Mesendoderm (in vitro differentiated cells): ENCODE data around the gene CYP26B1.

Source experiments
- DNase-seq: peaks from one replicate; pipeline ENCODE4 v3.0.0; 2013
- H2AK5ac ChIP-seq: 2 replicates; pipeline ENCODE4 v1.6.1; 2013; ENCODE audit warnings: low read length, inconsistent platforms
- H2BK120ac ChIP-seq: 2 replicates; pipeline ENCODE4 v1.6.1; 2013; ENCODE audit warnings: low read depth, mild to moderate bottlenecking, low read length, moderate library complexity, mixed read lengths
- H2BK15ac ChIP-seq: replicated peaks from 2 replicates; pipeline ENCODE4 v1.6.1; 2013; ENCODE audit warnings: low read depth, mild to moderate bottlenecking, moderate library complexity
- H2BK5ac ChIP-seq: 2 replicates; pipeline ENCODE4 v1.6.1; 2013; ENCODE audit warnings: low read length, inconsistent platforms
- H3K18ac ChIP-seq: 2 replicates; pipeline ENCODE4 v1.6.1; 2013; ENCODE audit warnings: mild to moderate bottlenecking, low read length, mixed read lengths
- H3K23ac ChIP-seq: one replicate; pipeline ENCODE4 v1.6.1; 2013; ENCODE audit warnings: low read length
- H3K27ac ChIP-seq: 2 replicates; pipeline ENCODE4 v1.5.1; 2013; ENCODE audit warnings: low read depth, mild to moderate bottlenecking, inconsistent platforms, low read length, moderate library complexity
- H3K27me3 ChIP-seq: 2 replicates; pipeline ENCODE4 v1.6.1; 2013; ENCODE audit warnings: low read length, control low read depth, mild to moderate bottlenecking, inconsistent platforms; ENCODE audit not compliant: insufficient read depth, poor library complexity
- H3K36me3 ChIP-seq: 2 replicates; pipeline ENCODE4 v1.6.1; 2013; ENCODE audit warnings: low read length, inconsistent platforms; ENCODE audit not compliant: control insufficient read depth, insufficient read depth
- H3K4ac ChIP-seq: one replicate; pipeline ENCODE4 v1.6.1; 2013; ENCODE audit warnings: low read depth, mild to moderate bottlenecking, low read length, moderate library complexity
- H3K4me1 ChIP-seq: 2 replicates; pipeline ENCODE4 v1.6.1; 2013; ENCODE audit warnings: low read depth, low read length, inconsistent platforms; ENCODE audit not compliant: control insufficient read depth
- H3K4me2 ChIP-seq: 2 replicates; pipeline ENCODE4 v1.6.1; 2013; ENCODE audit warnings: low read length
- H3K4me3 ChIP-seq: 2 replicates; pipeline ENCODE4 v1.5.1; 2013; ENCODE audit warnings: mild to moderate bottlenecking, low read length
- H3K56ac ChIP-seq: one replicate; pipeline ENCODE4 v1.6.1; 2013; ENCODE audit warnings: low read length
- H3K79me1 ChIP-seq: 2 replicates; pipeline ENCODE4 v1.6.1; 2013; ENCODE audit warnings: low read length, inconsistent platforms
- H3K79me2 ChIP-seq: 2 replicates; pipeline ENCODE4 v1.6.1; 2013; ENCODE audit warnings: mild to moderate bottlenecking, low read length; ENCODE audit not compliant: control insufficient read depth, insufficient read depth
- H3K9ac ChIP-seq: 2 replicates; pipeline ENCODE4 v1.6.1; 2013; ENCODE audit warnings: low read length, inconsistent platforms
- H4K5ac ChIP-seq: one replicate; pipeline ENCODE4 v1.6.1; 2013; ENCODE audit warnings: low read length
- H4K8ac ChIP-seq: one replicate; pipeline ENCODE4 v1.6.1; 2013; ENCODE audit warnings: low read depth, mild to moderate bottlenecking, control low read depth, low read length, moderate library complexity
- WGBS: extraction: QIAGEN DNeasy Blood & Tissue Kit; methylation state at CpG from one replicate; pipeline ENCODE4 v1.1.7; 2013; ENCODE audit warnings: low lambda C conversion rate, missing lambda C conversion rate; ENCODE audit not compliant: insufficient coverage; ENCODE audit errors: extremely low coverage; 5-methylcytosine and 5-hydroxymethylcytosine counted together

The CYP26B1 gene

DNA sequence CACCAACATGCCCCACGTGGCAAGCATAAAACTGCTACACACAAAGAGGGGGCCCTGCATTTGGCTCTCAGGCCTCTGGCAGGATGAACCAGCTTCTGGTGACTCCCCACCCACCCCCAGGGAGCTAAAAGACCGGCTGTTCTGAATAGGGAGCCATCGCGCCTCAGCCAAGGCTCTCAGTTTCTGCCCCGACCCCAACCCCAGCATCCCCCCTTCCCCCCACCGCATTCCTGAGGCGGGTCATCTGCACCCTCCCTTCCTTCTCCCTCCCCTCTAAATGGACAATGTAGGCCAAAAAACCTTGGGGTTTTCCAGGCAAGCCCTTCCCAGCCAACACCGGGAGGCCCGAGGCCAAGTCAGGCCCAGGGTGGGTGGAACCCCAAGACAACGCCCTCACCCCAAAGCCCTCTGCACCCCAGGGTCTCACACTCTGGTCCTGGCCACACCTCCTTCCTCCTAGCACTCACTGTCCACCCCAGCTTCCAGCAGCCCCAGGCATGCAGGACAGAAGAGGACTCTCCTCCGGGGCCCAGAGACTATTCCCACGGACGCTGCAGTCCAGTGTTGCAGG is 5.7 kb downstream of the CYP26B1 start:
- no CpG with 5 or more reads among the region's 13 CpGs for WGBS
- Histone ChIP-seq H3K79me1 (no peaks in the 10 kb centered on the region), H3K56ac (no peak overlapping the region), H2BK15ac (no peak overlapping the region), H3K23ac (no peak overlapping the region), H3K4me3 (no peak overlapping the region), H3K4me2 (no peak overlapping the region), H3K18ac (no peak overlapping the region), H3K9ac (no peak overlapping the region), H3K4ac (no peak overlapping the region), H3K4me1 (peaks cover 2% of the 10 kb centered on the region), H4K5ac (no peak overlapping the region), H3K36me3 (no peaks in the 10 kb centered on the region), H3K27me3 (peaks cover 32% of the 10 kb centered on the region), H3K27ac (no peak overlapping the region), H2BK5ac (no peak overlapping the region), H2BK120ac (no peak overlapping the region), H3K79me2 (no peaks in the 10 kb centered on the region), H4K8ac (no peak overlapping the region), H2AK5ac (no peak overlapping the region)
- DNase-seq = no peak

DNA sequence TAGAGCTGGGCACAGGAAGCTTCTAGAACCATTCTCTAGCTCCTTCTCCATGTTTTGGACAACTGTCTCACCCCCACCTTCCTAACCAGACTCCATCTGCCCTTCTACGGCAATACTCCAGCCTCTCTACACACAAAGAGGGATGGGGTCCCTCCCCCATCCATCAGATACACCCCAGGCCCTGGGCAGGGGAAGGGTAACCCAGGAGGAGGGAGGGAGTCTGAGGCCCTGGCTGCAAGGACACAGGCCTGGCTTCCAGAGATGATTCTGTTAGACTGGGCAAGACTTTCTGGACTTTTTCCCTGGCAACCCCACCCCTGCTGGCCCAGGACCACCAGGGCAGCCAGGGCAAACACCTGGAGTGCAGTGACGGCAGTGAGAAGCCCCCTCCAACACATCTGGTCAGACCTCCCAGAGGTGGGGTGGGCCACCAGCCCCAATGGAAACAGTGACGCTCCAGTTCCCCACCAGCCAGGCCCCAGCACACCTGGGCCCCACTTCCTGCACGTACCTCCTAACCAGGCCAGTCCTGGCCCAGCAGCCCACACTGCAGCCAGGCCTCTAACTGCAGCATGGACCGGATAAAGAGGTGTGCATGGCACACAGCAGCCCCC is 6.5 kb downstream of the CYP26B1 start:
- Histone ChIP-seq H2BK5ac (no peak overlapping the region), H3K79me2 (no peaks in the 10 kb centered on the region), H3K18ac (no peak overlapping the region), H3K23ac (no peak overlapping the region), H2BK15ac (no peak overlapping the region), H3K4me1 (peaks cover 2% of the 10 kb centered on the region), H2AK5ac (no peak overlapping the region), H3K4ac (no peak overlapping the region), H3K27me3 (peaks cover 24% of the 10 kb centered on the region), H3K27ac (no peak overlapping the region), H3K9ac (no peak overlapping the region), H3K4me2 (no peak overlapping the region), H3K36me3 (no peaks in the 10 kb centered on the region), H4K8ac (no peak overlapping the region), H2BK120ac (no peak overlapping the region), H4K5ac (no peak overlapping the region), H3K79me1 (no peaks in the 10 kb centered on the region), H3K4me3 (no peak overlapping the region), H3K56ac (no peak overlapping the region)
- DNase-seq = no peak
- no CpG with 5 or more reads among the region's 5 CpGs for WGBS

DNA sequence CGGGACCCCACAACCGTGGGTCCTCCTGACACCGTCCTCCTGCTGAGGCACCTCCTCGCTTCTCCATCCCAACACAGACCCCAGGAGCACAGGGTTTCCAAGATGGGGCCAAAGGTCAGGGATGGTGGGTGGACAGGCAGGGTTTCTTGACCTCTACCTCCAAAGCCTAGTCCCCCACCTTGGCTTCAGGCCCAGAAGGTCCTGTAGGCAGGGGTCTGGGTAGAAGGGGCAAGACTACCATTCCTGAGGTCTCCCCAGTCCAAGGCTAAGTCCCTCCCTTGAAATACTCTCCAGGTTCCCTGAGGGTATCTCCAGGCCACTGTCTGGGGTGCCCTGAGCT is 7.1 kb downstream of the CYP26B1 start:
- Histone ChIP-seq H3K79me1 (no peaks in the 10 kb centered on the region), H3K27me3 (peaks cover 20% of the 10 kb centered on the region), H3K4me3 (no peak overlapping the region), H2BK5ac (no peak overlapping the region), H3K36me3 (no peaks in the 10 kb centered on the region), H4K5ac (no peak overlapping the region), H2BK120ac (no peak overlapping the region), H4K8ac (no peak overlapping the region), H3K4me2 (no peak overlapping the region), H3K27ac (no peak overlapping the region), H3K18ac (no peak overlapping the region), H2AK5ac (no peak overlapping the region), H3K79me2 (no peaks in the 10 kb centered on the region), H3K9ac (no peak overlapping the region), H3K4ac (no peak overlapping the region), H3K4me1 (peaks cover 2% of the 10 kb centered on the region), H3K56ac (no peak overlapping the region), H2BK15ac (no peak overlapping the region), H3K23ac (no peak overlapping the region)
- no peak for DNase-seq
- WGBS = no CpG with 5 or more reads among the region's 4 CpGs

DNA sequence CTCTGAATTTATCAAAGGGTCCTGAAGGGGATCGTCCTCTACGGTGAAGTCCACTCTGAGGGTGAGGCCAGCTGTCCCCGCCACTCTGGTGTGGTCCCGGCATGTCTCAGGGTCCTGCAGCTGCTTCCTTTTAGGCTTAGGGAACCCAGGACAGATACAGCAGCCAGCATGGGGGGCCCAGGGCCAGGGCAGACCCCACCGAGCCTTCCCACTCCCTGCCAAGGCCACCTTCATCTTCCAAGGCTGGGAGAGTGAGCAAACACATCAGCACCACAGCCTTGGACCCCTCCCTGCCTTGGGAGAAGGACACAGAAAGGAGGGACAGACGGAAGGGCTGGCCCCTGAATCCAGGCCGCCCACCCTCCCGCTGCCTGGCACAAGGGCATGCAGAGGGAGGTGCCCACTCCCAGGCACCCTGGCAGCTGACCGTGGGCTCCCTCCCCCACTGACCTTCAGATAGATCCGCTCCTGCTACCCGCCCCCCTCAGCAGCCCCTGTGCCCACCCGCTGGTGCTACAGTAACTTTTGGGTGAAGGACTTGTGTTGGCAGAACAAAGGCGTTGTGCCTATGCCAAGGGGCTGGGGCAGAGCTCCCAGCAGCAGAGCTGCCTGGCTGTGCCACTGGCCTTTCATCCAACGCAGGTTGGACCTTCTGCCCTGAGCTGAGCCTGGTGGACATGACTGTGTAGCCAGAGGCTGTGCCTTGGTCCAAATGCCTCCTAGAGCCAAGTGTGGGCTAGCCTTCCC is 7.6 kb downstream of the CYP26B1 start:
- peaks cover 20% of the 10 kb centered on the region for H3K27me3 ChIP-seq
- H3K23ac ChIP-seq = no peak overlapping the region
- H2BK5ac ChIP-seq = no peak overlapping the region
- no peak overlapping the region for H3K4me2 ChIP-seq
- no peak overlapping the region for H3K4ac ChIP-seq
- peaks cover 2% of the 10 kb centered on the region for H3K4me1 ChIP-seq
- H3K79me1 ChIP-seq = no peaks in the 10 kb centered on the region
- no peak overlapping the region for H2BK120ac ChIP-seq
- WGBS = no CpG with 5 or more reads among the region's 14 CpGs
- H3K9ac ChIP-seq = no peak overlapping the region
- H3K56ac ChIP-seq = no peak overlapping the region
- DNase-seq = no peak
- H3K4me3 ChIP-seq = no peak overlapping the region
- H3K79me2 ChIP-seq = no peaks in the 10 kb centered on the region
- H2BK15ac ChIP-seq = no peak overlapping the region
- H4K5ac ChIP-seq = no peak overlapping the region
- H4K8ac ChIP-seq = no peak overlapping the region
- H3K18ac ChIP-seq = no peak overlapping the region
- H3K27ac ChIP-seq = no peak overlapping the region
- no peak overlapping the region for H2AK5ac ChIP-seq
- H3K36me3 ChIP-seq = no peaks in the 10 kb centered on the region

DNA sequence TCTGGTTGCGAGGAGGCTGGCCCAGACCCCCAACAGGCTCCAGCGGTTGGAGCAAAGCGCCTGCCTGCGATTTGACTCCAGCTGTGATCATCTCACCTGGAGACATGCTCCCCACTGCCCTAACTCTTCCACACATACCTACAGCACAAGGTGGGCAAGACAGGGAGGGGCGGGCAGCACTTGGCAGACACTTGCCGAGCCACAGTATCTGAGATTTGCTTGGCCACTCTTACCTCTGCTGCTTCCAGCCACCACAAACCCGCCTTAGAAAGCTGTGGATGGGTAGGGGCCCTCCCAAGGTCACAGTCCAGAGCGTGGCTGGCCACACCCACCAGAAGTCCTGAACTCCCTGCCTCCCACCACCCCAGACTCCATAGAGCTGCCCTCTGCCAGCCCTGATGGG is 8.2 kb downstream of the CYP26B1 start:
- Histone ChIP-seq H3K36me3 (no peaks in the 10 kb centered on the region), H3K79me2 (no peaks in the 10 kb centered on the region), H3K23ac (no peak overlapping the region), H3K4ac (no peak overlapping the region), H3K27ac (no peak overlapping the region), H3K4me2 (no peak overlapping the region), H2BK15ac (no peak overlapping the region), H2AK5ac (no peak overlapping the region), H3K79me1 (no peaks in the 10 kb centered on the region), H3K4me3 (no peak overlapping the region), H3K18ac (no peak overlapping the region), H3K9ac (no peak overlapping the region), H4K8ac (no peak overlapping the region), H3K56ac (no peak overlapping the region), H3K27me3 (peaks cover 20% of the 10 kb centered on the region), H3K4me1 (peaks cover 2% of the 10 kb centered on the region), H4K5ac (no peak overlapping the region), H2BK120ac (no peak overlapping the region), H2BK5ac (no peak overlapping the region)
- no CpG with 5 or more reads among the region's 8 CpGs for WGBS
- DNase-seq = no peak
